Stimulated activated CD4-positive, alpha-beta T cell treated with anti-CD3 and anti-CD28 coated beads, Interleukin-1b, Interleukin-23, amount 100 ng/mL, for 48 hours (primary cell): ENCODE data around the gene MORF4L1.
A peak's percentile ranks its signal among the peaks of the same experiment; 100 is the strongest.
"Not testable (repeated sequence)": the region's sequence is repeated elsewhere in the genome, so short reads cannot be mapped to it uniquely, and the experiment has no call there.

Experiments
- DNase-seq: peaks from one replicate; pipeline ENCODE4 v3.0.0-alpha.2; 2020

Gene MORF4L1

GRCh38 chr15:78902281-78903032 is 29.8 kb downstream of the MORF4L1 start:
- not testable (repeated sequence) for DNase-seq

- no peak for DNase-seq
These were observed 32.1 kb downstream of the MORF4L1 start for GRCh38 chr15:78904599-78905358.

GRCh38 chr15:78906316-78906620 is 33.6 kb downstream of the MORF4L1 start:
- DNase-seq, result no peak

- DNase-seq, result no peak
These were observed 34.9 kb downstream of the MORF4L1 start for GRCh38 chr15:78907577-78907976.

GRCh38 chr15:78909160-78909695 is 36.5 kb downstream of the MORF4L1 start:
- DNase-seq, result no peak

GRCh38 chr15:78909791-78910228 is 37.1 kb downstream of the MORF4L1 start:
- DNase-seq, result peak; percentile 25

- no peak for DNase-seq
These were observed 37.6 kb downstream of the MORF4L1 start for GRCh38 chr15:78910271-78910670.

- DNase-seq, result no peak
These were observed 39.6 kb downstream of the MORF4L1 start for GRCh38 chr15:78912316-78912715.

GRCh38 chr15:78913012-78913411 is 40.3 kb downstream of the MORF4L1 start:
- no peak for DNase-seq

- DNase-seq, result no peak
These were observed 41.5 kb downstream of the MORF4L1 start for GRCh38 chr15:78914027-78914764.

GRCh38 chr15:78915341-78916087 is 42.8 kb downstream of the MORF4L1 start:
- DNase-seq, result no peak

GRCh38 chr15:78916088-78916487 is 43.4 kb downstream of the MORF4L1 start:
- no peak for DNase-seq

- no peak for DNase-seq
These were observed 45.2 kb downstream of the MORF4L1 start for GRCh38 chr15:78917888-78918287.

- no peak for DNase-seq
These were observed 48.8 kb downstream of the MORF4L1 start for GRCh38 chr15:78921517-78921916.

- no peak for DNase-seq
These were observed 49.2 kb downstream of the MORF4L1 start for GRCh38 chr15:78921940-78922339.

- no peak for DNase-seq
These were observed 49.8 kb downstream of the MORF4L1 start for GRCh38 chr15:78922527-78922926.

GRCh38 chr15:78923015-78923414 is 50.3 kb downstream of the MORF4L1 start:
- no peak for DNase-seq

- no peak for DNase-seq
These were observed 51.0 kb downstream of the MORF4L1 start for GRCh38 chr15:78923480-78924360.

- DNase-seq, result no peak
These were observed 52.5 kb downstream of the MORF4L1 start for GRCh38 chr15:78925076-78925624.

- DNase-seq, result no peak
These were observed 53.5 kb downstream of the MORF4L1 start for GRCh38 chr15:78925956-78926743.
